ENCODE measurements around the gene CDKAL1. TPM values are rescaled to one million over a fixed set of nuclear protein-coding genes. Genes with fewer than 3 reads are reported as not detected.

CDKAL1 gene
- total RNA-seq, 2 donors from 2014 or later = 23.5 to 26.4 TPM

DNA sequence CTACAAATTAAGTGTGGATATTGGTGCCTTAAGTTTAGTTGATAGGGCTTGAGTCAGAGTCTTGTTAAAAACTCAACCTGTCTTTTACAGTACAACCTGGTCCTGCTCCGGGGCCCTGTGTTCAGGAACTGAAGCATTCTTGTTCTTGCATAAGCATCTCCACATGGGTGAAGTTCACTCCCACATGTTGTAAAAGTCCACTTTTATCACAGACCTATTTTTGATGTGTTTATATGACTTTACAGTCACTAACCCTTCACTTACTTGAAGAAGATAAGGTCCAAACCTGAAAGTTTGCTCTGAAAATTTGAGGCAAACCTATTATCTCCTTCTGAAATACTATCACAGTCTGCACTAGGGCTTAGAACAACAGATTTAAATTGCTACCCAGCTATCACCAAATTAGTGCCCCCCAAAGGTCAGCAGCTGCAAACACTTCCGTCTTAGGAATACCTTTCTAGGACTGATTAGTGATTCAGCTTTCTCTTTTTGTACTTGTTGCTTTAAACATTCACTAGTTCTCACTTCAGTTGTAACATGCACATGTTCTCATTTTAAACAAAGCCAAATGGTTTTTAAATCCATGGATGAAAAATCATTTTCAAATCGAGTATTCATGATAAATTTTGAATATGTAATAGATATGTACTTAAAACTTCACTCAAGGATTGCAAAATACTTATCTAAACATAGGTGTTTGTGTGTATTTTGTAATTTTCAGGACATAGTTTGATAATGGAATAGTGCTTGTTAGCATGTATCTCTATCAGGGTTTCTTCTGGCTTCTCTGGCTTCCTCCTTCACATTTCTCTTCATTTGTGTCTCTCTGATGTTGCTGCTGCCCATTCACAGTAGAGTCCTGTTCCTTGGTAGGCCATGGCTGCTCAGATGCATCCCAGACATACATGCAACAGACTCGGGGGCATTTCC, 589.5 kb downstream of the CDKAL1 start:
- H3K9me3 Mint-ChIP-seq = no peaks in the 10 kb centered on the region
- peaks cover 10% of the 10 kb centered on the region for H3K4me1 Mint-ChIP-seq
- no peak for DNase-seq

DNA sequence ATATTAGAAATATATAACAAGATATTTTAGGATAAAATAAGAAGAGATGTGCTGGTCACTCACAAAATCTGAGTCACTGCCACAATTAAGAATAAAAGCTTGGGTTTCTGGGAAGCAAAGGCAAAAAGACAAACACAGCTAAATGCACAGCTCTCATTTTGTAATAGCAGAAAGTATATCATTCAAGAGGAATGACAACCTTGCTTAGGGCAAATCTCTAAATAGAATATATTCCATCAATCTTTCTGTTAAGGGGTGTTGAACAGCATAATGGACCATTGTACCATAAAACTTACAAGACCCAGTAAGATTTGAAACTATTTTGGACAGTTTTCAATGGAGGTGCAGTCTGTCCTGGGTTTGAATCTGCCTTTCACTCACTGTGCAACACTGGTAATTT, 594.3 kb downstream of the CDKAL1 start:
- no peaks in the 10 kb centered on the region for H3K9me3 Mint-ChIP-seq
- no peaks in the 10 kb centered on the region for H3K27me3 Mint-ChIP-seq (ENCODE audit: insufficient read depth)
- Histone ChIP-seq H3K36me3 (ENCODE audit: control insufficient read depth, insufficient read depth, low read length) (no peaks in the 10 kb centered on the region), H3K4me1 (ENCODE audit: control insufficient read depth, insufficient read depth, low read length) (no peaks in the 10 kb centered on the region), H3K9ac (ENCODE audit: extremely low read depth, low read length, poor library complexity, severe bottlenecking) (no peak overlapping the region), H3K27ac (ENCODE audit: low read depth, low read length) (no peak overlapping the region), H3K27me3 (ENCODE audit: control insufficient read depth, insufficient read depth, low read length, poor library complexity, severe bottlenecking) (no peaks in the 10 kb centered on the region), H3K4me3 (ENCODE audit: low read length) (no peak overlapping the region), H3K9me3 (ENCODE audit: control insufficient read depth, low read length) (no peaks in the 10 kb centered on the region)
- no peak overlapping the region for H3K4me3 Mint-ChIP-seq
- TF ChIP-seq, protein P1, sequence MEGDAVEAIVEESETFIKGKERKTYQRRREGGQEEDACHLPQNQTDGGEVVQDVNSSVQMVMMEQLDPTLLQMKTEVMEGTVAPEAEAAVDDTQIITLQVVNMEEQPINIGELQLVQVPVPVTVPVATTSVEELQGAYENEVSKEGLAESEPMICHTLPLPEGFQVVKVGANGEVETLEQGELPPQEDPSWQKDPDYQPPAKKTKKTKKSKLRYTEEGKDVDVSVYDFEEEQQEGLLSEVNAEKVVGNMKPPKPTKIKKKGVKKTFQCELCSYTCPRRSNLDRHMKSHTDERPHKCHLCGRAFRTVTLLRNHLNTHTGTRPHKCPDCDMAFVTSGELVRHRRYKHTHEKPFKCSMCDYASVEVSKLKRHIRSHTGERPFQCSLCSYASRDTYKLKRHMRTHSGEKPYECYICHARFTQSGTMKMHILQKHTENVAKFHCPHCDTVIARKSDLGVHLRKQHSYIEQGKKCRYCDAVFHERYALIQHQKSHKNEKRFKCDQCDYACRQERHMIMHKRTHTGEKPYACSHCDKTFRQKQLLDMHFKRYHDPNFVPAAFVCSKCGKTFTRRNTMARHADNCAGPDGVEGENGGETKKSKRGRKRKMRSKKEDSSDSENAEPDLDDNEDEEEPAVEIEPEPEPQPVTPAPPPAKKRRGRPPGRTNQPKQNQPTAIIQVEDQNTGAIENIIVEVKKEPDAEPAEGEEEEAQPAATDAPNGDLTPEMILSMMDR (conservative IDR thresholded peaks at IDR 0.05) = no peak
- peaks cover 10% of the 10 kb centered on the region for H3K4me1 Mint-ChIP-seq
- no peak overlapping the region for H3K27ac Mint-ChIP-seq
- DNase-seq = no peak
- H3K36me3 Mint-ChIP-seq (ENCODE audit: low read depth) = peaks cover 2% of the 10 kb centered on the region

More for the DNA sequence above, 589.5 kb downstream of the CDKAL1 start:
- Mint-ChIP-seq H3K4me3 (no peak overlapping the region), H3K36me3 (ENCODE audit: low read depth) (peaks cover 2% of the 10 kb centered on the region), H3K27me3 (ENCODE audit: insufficient read depth) (no peaks in the 10 kb centered on the region), H3K27ac (no peak overlapping the region)
- Histone ChIP-seq H3K9me3 (ENCODE audit: control insufficient read depth, low read length) (no peaks in the 10 kb centered on the region), H3K27me3 (ENCODE audit: control insufficient read depth, insufficient read depth, low read length, poor library complexity, severe bottlenecking) (no peaks in the 10 kb centered on the region), H3K4me3 (ENCODE audit: low read length) (no peak overlapping the region), H3K4me1 (ENCODE audit: control insufficient read depth, insufficient read depth, low read length) (no peaks in the 10 kb centered on the region), H3K9ac (ENCODE audit: extremely low read depth, low read length, poor library complexity, severe bottlenecking) (no peak overlapping the region), H3K36me3 (ENCODE audit: control insufficient read depth, insufficient read depth, low read length) (no peaks in the 10 kb centered on the region), H3K27ac (ENCODE audit: low read depth, low read length) (no peak overlapping the region)
- 87 to 94% methylated on average over 3 of the region's 4 CpGs for WGBS, 2 experiments (ENCODE audit: insufficient coverage in 1 of 2, insufficient read length in 1 of 2)
- TF ChIP-seq, protein P1 (conservative IDR thresholded peaks at IDR 0.05) = peak; percentile 59

DNA sequence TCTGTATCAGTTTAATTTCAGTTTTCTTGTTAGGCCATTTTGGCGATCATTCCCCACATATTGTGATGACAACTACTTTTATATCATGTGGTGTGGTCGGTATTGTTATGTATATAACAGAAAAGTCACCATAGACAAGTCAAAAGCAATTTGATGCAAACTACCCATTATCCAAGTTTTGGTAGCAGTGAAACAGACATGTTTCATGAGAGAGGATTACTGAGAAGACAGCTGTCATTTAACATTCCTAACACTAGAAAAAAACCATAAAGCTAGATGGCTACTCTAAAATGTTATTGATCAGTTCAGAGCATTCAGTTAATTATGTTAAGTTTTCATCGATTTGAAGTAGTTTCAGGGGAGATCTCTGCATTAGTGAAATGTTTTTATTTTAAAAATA, 597.1 kb downstream of the CDKAL1 start:
- no peak overlapping the region for H3K4me3 Mint-ChIP-seq
- TF ChIP-seq, protein P1 (conservative IDR thresholded peaks at IDR 0.05) = peak; percentile 54
- no peaks in the 10 kb centered on the region for H3K27me3 Mint-ChIP-seq (ENCODE audit: insufficient read depth)
- no peak overlapping the region for H3K27ac ChIP-seq (ENCODE audit: low read depth, low read length)
- no peak overlapping the region for H3K27ac Mint-ChIP-seq
- H3K4me1 ChIP-seq (ENCODE audit: control insufficient read depth, insufficient read depth, low read length) = no peaks in the 10 kb centered on the region
- no peaks in the 10 kb centered on the region for H3K36me3 Mint-ChIP-seq (ENCODE audit: low read depth)
- H3K9ac ChIP-seq (ENCODE audit: extremely low read depth, low read length, poor library complexity, severe bottlenecking) = no peak overlapping the region
- H3K36me3 ChIP-seq (ENCODE audit: control insufficient read depth, insufficient read depth, low read length) = no peaks in the 10 kb centered on the region
- no peaks in the 10 kb centered on the region for H3K9me3 ChIP-seq (ENCODE audit: control insufficient read depth, low read length)
- DNase-seq = no peak
- H3K9me3 Mint-ChIP-seq = no peaks in the 10 kb centered on the region
- peaks cover 14% of the 10 kb centered on the region for H3K4me1 Mint-ChIP-seq
- 82% methylated on average over 1 of the region's 3 CpGs; no CpG with 5 or more reads in 1 of the 2 experiments for WGBS, 2 experiments (ENCODE audit: insufficient coverage in 1 of 2, insufficient read length in 1 of 2)
- no peak overlapping the region for H3K4me3 ChIP-seq (ENCODE audit: low read length)
- H3K27me3 ChIP-seq (ENCODE audit: control insufficient read depth, insufficient read depth, low read length, poor library complexity, severe bottlenecking) = no peaks in the 10 kb centered on the region

Measured in endodermal cell (in vitro differentiated cells).